ENCODE data around the gene PLSCR5. TPM values are rescaled to one million over a fixed set of nuclear protein-coding genes. Genes with fewer than 3 reads are reported as not detected.

Gene PLSCR5
- total and polyA plus RNA-seq, 8 donors = not detected

GRCh38 chr3:146550070-146550615 lies 55.0 kb downstream of the PLSCR5 start:
- no peak for DNase-seq
- Histone ChIP-seq H3K9me3 (no peaks in the 10 kb centered on the region), H3K27me3 (no peaks in the 10 kb centered on the region), H3K27ac (no peak overlapping the region), H3K4me3 (no peak overlapping the region), H3K36me3 (no peaks in the 10 kb centered on the region), H3K4me1 (peaks cover 0 to 1% (median under 1%) of the 10 kb centered on the region in 3 donors)
- ATAC-seq = no peak
- TF ChIP-seq, protein P1, sequence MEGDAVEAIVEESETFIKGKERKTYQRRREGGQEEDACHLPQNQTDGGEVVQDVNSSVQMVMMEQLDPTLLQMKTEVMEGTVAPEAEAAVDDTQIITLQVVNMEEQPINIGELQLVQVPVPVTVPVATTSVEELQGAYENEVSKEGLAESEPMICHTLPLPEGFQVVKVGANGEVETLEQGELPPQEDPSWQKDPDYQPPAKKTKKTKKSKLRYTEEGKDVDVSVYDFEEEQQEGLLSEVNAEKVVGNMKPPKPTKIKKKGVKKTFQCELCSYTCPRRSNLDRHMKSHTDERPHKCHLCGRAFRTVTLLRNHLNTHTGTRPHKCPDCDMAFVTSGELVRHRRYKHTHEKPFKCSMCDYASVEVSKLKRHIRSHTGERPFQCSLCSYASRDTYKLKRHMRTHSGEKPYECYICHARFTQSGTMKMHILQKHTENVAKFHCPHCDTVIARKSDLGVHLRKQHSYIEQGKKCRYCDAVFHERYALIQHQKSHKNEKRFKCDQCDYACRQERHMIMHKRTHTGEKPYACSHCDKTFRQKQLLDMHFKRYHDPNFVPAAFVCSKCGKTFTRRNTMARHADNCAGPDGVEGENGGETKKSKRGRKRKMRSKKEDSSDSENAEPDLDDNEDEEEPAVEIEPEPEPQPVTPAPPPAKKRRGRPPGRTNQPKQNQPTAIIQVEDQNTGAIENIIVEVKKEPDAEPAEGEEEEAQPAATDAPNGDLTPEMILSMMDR (IDR thresholded peaks at IDR 0.05) = no peak
- intact Hi-C loops (cut with DNase I) = no loop called here
- no peak for FAIRE-seq

DNA sequence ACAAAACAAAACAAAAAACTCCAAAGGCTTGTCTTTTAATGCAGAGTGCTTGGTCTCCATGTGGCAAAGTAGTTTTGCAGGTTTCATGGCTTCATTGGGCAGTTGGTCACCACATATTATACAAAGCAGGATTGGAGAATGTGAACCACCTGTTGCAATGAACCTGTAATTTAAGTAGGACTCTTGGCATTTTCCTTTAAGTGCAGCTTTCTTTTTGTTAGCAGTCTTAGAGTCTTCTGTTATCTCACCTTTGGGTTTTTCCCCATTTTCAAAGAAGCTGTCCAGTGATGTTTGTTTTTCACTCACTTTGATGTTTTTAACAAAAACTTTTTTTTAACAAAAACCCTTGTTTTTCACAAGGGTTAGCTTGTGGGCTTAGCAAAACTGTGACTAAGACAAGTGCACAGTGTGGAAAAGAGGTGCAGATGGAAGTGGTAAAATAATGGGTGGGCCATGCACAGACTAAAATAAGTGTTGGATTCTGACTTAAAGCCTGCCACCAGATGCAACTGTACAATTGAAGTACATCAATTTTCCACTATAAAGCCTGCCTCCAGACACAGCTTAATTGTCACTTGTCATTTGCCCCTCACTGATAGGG lies 57.8 kb downstream of the PLSCR5 start:
- no peak for ATAC-seq
- Histone ChIP-seq H3K27ac (no peak overlapping the region), H3K9me3 (no peaks in the 10 kb centered on the region), H3K4me3 (no peak overlapping the region), H3K4me1 (peaks cover 0 to 4% (median 3%) of the 10 kb centered on the region in 3 donors), H3K27me3 (no peaks in the 10 kb centered on the region), H3K36me3 (no peaks in the 10 kb centered on the region)
- TF ChIP-seq, protein P1 (IDR thresholded peaks at IDR 0.05) = no peak
- no peak for DNase-seq
- intact Hi-C loops (cut with DNase I) = no loop called here
- no peak for FAIRE-seq

DNA sequence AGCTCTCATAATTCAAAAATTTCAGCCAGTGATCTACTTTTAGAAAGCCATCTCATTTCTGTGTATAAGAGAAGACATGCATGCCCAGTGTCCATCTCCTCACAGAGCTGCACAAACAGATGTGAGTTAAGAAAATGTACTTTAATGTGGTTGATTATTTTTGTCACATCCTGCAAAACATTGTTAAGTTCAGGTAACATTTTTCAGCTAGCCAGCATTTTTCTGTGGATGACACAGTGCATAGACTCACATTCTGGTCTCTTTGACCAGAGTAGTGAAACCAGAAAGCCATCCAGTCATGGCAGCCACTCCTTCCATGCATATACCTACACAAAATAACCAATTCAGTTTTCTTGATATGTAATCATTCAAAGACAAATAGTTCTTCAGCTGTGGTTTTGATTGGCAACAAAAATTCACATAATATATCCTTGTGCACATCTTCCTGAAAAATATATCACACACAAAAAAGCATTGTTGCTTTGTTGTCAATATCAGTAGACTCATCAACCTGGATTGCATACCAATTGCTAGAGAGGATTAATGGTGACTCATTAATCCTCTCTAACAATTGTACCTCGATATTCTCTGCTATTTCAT lies 58.7 kb downstream of the PLSCR5 start:
- no peak for DNase-seq
- no peaks in the 10 kb centered on the region for H3K27me3 ChIP-seq
- intact Hi-C loops (cut with DNase I) = no loop called here
- H3K4me1 ChIP-seq = peaks cover 0 to 9% (median 3%) of the 10 kb centered on the region in 3 donors
- 36 to 47% methylated on average over 1 of the region's 1 CpG for WGBS, 2 donors
- no peak for ATAC-seq
- H3K36me3 ChIP-seq = no peaks in the 10 kb centered on the region
- no peak overlapping the region for H3K27ac ChIP-seq
- no peak overlapping the region for H3K4me3 ChIP-seq
- FAIRE-seq = no peak
- TF ChIP-seq, protein P1 (IDR thresholded peaks at IDR 0.05) = no peak
- no peaks in the 10 kb centered on the region for H3K9me3 ChIP-seq

DNA sequence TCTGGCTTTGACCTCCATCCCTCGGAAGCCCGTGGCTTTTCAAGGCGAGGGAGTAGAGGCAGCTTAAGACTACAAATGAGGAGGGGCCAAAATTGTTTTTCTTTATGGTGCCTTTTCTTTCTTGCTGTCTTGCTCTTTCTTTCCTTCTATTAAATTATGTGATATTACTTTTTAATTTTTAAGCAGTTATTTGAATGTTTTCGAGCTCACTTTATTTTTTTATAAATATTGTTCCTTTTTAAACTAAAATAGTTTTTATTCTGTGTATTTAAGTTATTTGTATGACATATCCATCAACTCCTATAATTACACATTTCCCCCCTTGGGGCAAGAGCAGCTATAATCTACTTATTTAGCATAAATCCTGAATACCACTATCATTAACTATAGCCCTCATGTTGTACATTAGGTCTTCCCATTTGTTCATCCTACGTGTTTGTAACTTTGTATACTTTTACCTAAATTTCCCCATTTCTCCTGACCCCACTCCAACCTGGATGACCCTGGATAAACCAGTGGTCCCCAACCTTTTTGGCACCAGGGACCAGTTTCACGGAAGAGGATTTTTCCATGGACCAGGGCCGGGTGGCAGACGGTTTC lies 60.1 kb downstream of the PLSCR5 start:
- Histone ChIP-seq H3K4me3 (peak overlapping the region; percentile 58 to 78 (median 69)), H3K27ac (peak overlapping the region; percentile 90 to 98 (median 94)), H3K9me3 (no peaks in the 10 kb centered on the region), H3K27me3 (no peaks in the 10 kb centered on the region), H3K4me1 (peaks cover 0 to 17% (median 14%) of the 10 kb centered on the region in 3 donors), H3K36me3 (no peaks in the 10 kb centered on the region)
- TF ChIP-seq, protein P1 (IDR thresholded peaks at IDR 0.05) = no peak
- 43 to 50% methylated on average over 8 of the region's 8 CpGs for WGBS, 2 donors
- no peak for DNase-seq
- no peak for FAIRE-seq
- intact Hi-C loops (cut with DNase I) = no loop called here
- no peak for ATAC-seq

All from pancreas (tissue), 10 donors.